HepG2 (cell line): Measurements from ENCODE around the gene EHBP1. TPM values are rescaled to one million over a fixed set of nuclear protein-coding genes. Genes with fewer than 3 reads are reported as not detected.

ENCODE experiments used
- ATAC-seq: fragments of 200-7000 bp; cut with Tn5 transposase; 3 replicates; pipeline ENCODE4 v1.9.1; 2020; ENCODE audit warnings: mild to moderate bottlenecking, moderate library complexity
- BruUV-seq: library from RNA; stranded (reverse); fragments of 400-500 nt; replicated peaks from 2 replicates; lab custom pipeline; 2021; lab: Mats Ljungman, UMichigan
- CTCF ChIA-PET: fragments of 300-600 bp; formaldehyde crosslinking; extraction: SDS; loops from one replicate; lab custom pipeline; 2021; ENCODE audit warnings: low total read pairs, inconsistent platforms, low intra/inter-chr PET ratio; lab: Yijun Ruan, JAX
- POLR2A ChIA-PET: fragments of 350-600 bp; sonication (Branson Sonifier 250); formaldehyde crosslinking; loops from one replicate; lab custom pipeline; 2020; ENCODE audit warnings: antibody characterized with exemption, inconsistent platforms; lab: Yijun Ruan, JAX
- DNase-seq: peaks from one replicate; pipeline ENCODE4 v3.0.0-alpha.2; 2015; ENCODE audit warnings: low spot score
- FAIRE-seq: peaks from 3 replicates; lab custom pipeline; 2011; peaks lifted over from hg19 to GRCh38; lab: Jason Lieb, UNC
- H2AFZ ChIP-seq: one replicate; pipeline ENCODE4 v1.6.1; 2011; ENCODE audit warnings: low read length, inconsistent platforms
- H3K27ac ChIP-seq: fragments of 300-600 bp; 3 replicates; pipeline ENCODE4 v1.8.0; 2011; ENCODE audit warnings: mixed run types, mild to moderate bottlenecking, mixed read lengths, low read length, inconsistent platforms; ENCODE audit not compliant: insufficient read depth; ENCODE audit errors: extremely low read length
- H3K27me3 ChIP-seq, 2 experiments: fragments of 200-600 bp in 1 of 2; 2 replicates in 1 of 2; 3 replicates in 1 of 2; pipeline versions ENCODE4 v1.6.0 to v1.8.0; 2011; ENCODE audit warnings: low read length in 2 of 2, mild to moderate bottlenecking in 2 of 2, moderate library complexity in 2 of 2, inconsistent platforms in 1 of 2; ENCODE audit not compliant: insufficient read depth in 2 of 2, control insufficient read depth in 1 of 2
- H3K36me3 ChIP-seq, 2 experiments: fragments of 200-600 bp in 1 of 2; replicated peaks in 1 of 2; 2 replicates in 1 of 2; 3 replicates in 1 of 2; pipeline versions ENCODE4 v1.5.1 to v1.8.0; 2011; ENCODE audit warnings: low read length in 2 of 2, inconsistent platforms in 1 of 2; ENCODE audit not compliant: insufficient read depth in 2 of 2, control insufficient read depth in 1 of 2
- H3K4me1 ChIP-seq: 2 replicates; pipeline ENCODE4 v1.5.1; 2012; ENCODE audit warnings: low read length, inconsistent platforms; ENCODE audit not compliant: insufficient read depth
- H3K4me2 ChIP-seq: 2 replicates; pipeline ENCODE4 v1.6.0; 2011; ENCODE audit warnings: low read depth, low read length, inconsistent platforms
- H3K4me3 ChIP-seq, 3 experiments: fragments of 200-600 bp in 1 of 3; sonication (generic), shearing (Covaris generic) in 1 of 3; replicated peaks in 1 of 3; 2 replicates each; pipeline ENCODE4 v1.5.1; 2011 to 2016; ENCODE audit warnings: low read length in 3 of 3, inconsistent platforms in 2 of 3, low read depth in 2 of 3, mild to moderate bottlenecking in 2 of 3, control low read depth in 1 of 3, mixed read lengths in 1 of 3; ENCODE audit not compliant: insufficient read depth in 1 of 3
- H3K79me2 ChIP-seq: one replicate; pipeline ENCODE4 v1.6.1; 2011; ENCODE audit warnings: low read length, inconsistent platforms; ENCODE audit not compliant: insufficient read depth
- H3K9ac ChIP-seq: 2 replicates; pipeline ENCODE4 v1.6.0; 2011; ENCODE audit warnings: mild to moderate bottlenecking, low read depth, low read length, inconsistent platforms; ENCODE audit not compliant: insufficient read depth
- H3K9me3 ChIP-seq: 2 replicates; pipeline ENCODE4 v1.5.1; 2012; ENCODE audit warnings: mild to moderate bottlenecking, low read length
- H4K20me1 ChIP-seq: 2 replicates; pipeline ENCODE4 v1.6.0; 2011; ENCODE audit warnings: inconsistent platforms, mild to moderate bottlenecking, low read length, moderate library complexity; ENCODE audit not compliant: insufficient read depth
- CCDC6 ChIP-seq: sonication (generic); formaldehyde crosslinking; IDR thresholded peaks from 2 replicates; pipeline ENCODE4 v1.8.1; 2022; ENCODE audit warnings: mild to moderate bottlenecking, missing genetic modification reagents, moderate library complexity
- MED1 ChIP-seq: sonication (generic); formaldehyde crosslinking; IDR thresholded peaks from 2 replicates; pipeline ENCODE4 v1.4.0; 2020; ENCODE audit warnings: missing genetic modification reagents
- ZNF572 ChIP-seq: sonication (generic); formaldehyde crosslinking; IDR thresholded peaks from 2 replicates; pipeline ENCODE4 v1.5.1; 2020; ENCODE audit warnings: mild to moderate bottlenecking, missing genetic modification reagents
- ZSCAN22 ChIP-seq: sonication (generic); formaldehyde crosslinking; IDR thresholded peaks from 2 replicates; pipeline ENCODE4 v1.4.0; 2020; ENCODE audit warnings: mild to moderate bottlenecking, missing genetic modification reagents
- WGBS: methylation state at CpG from one replicate; pipeline ENCODE4 v1.1.6; 2017; ENCODE audit warnings: low lambda C conversion rate; 5-methylcytosine and 5-hydroxymethylcytosine counted together
- in situ Hi-C: cut with HindIII; loops from 2 replicates; pipeline ENCODE4 v1.10.0; 2017; ENCODE audit warnings: low pct_unique_long_range_greater_than_20kb; ENCODE audit not compliant: extremely low pct_ligation_motif_present
- intact Hi-C: fragments of 100-400 bp; cut with micrococcal nuclease; formaldehyde crosslinking; loops from one replicate; pipeline ENCODE4 v1.10.0; 2022; ENCODE audit not compliant: unreplicated experiment
- polyA plus RNA-seq, 8 experiments: library from polyadenylated mRNA; depleted of rRNA in 3 of 8; stranded (reverse) in 7 of 8; unstranded in 1 of 8; fragments of >200 nt; fragmentation: Illumina TruSeq in 4 of 8; extraction: Trizol in 4 of 8; gene quantifications; 2 replicates each; pipeline versions ENCODE4 v1.2.1 to v1.2.3, GENCODE V29; 2011 to 2016; ENCODE audit warnings: low read depth in 4 of 8, missing spikeins in 1 of 8, mixed read lengths in 1 of 8; ENCODE audit not compliant: insufficient read depth in 1 of 8
- total RNA-seq, 5 experiments: library from RNA; depleted of rRNA; stranded (reverse); fragments of >200 nt; fragmentation: Illumina TruSeq; extraction: Trizol; gene quantifications; 2 replicates each; pipeline ENCODE4 v1.2.3, GENCODE V29; 2016; ENCODE audit warnings: low read depth in 1 of 5
- TF ChIP-seq, protein P1 (sequence below): IDR thresholded peaks from 2 replicates; pipeline ENCODE4 v1.4.0; 2020; ENCODE audit warnings: mild to moderate bottlenecking, missing genetic modification reagents
- TF ChIP-seq, protein P2 (sequence below): sonication (generic); formaldehyde crosslinking; IDR thresholded peaks from 2 replicates; pipeline ENCODE4 v1.5.0; 2020; ENCODE audit warnings: missing genetic modification reagents, mild to moderate bottlenecking, borderline replicate concordance
- TF ChIP-seq, protein P3 (sequence below): IDR thresholded peaks from 2 replicates; pipeline ENCODE4 v1.6.1; 2018; ENCODE audit warnings: missing genetic modification reagents, mild to moderate bottlenecking, missing compliant biosample characterization
- TF ChIP-seq, protein P4 (sequence below), 2 experiments: sonication (generic) in 1 of 2; formaldehyde crosslinking in 1 of 2; IDR thresholded peaks; 2 replicates each; pipeline versions ENCODE4 v1.4.0 to v1.6.1; 2016 to 2020; ENCODE audit warnings: borderline replicate concordance in 1 of 2, low read depth in 1 of 2, mild to moderate bottlenecking in 1 of 2, missing genetic modification reagents in 1 of 2

Gene EHBP1
- total and polyA plus RNA-seq, 2 of the 13 experiments (the other 11 are each of a cell fraction or from before 2014, with no cell fraction given), result 93.5 to 146 TPM

DNA sequence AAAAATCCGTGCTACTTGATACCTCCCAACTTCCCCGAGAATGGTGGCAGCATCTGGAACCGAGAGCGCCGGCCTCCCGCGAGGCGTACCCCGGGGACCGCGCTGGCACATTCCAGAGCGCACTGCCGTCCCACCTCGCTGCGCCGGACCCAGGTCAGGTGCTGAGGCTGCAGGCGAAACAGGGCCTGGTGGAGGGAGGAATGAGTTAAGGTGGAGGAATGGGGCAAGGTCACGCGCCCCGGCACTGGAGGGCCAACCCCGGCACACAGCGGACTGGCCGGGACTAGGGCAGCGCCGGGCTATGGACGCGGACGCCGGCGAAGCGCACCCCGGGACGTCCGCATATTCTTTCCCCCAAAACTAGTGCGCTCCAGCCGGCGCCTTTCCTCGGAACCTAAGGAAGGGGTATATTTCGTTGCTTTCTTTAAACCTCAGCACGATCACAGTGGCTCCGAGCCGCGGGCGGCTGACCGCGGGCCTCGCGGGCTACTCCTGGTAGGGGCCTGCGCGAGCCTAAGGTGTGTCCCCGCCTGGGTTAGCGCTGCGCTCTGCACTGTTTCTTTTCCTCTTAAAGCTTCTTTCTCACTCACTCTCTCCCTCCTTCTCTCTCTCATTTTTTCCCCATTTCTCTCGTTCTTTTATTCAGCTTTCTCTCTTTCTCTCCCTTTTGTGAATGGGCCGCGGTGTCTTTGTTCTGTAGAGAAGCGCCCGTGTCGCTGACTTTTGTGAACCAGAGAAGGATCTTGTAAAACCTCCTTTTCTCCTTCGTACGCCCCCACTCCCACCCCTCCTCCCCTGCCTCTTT lies 343.1 kb downstream of the EHBP1 start (continued):
- TF ChIP-seq, protein P1, sequence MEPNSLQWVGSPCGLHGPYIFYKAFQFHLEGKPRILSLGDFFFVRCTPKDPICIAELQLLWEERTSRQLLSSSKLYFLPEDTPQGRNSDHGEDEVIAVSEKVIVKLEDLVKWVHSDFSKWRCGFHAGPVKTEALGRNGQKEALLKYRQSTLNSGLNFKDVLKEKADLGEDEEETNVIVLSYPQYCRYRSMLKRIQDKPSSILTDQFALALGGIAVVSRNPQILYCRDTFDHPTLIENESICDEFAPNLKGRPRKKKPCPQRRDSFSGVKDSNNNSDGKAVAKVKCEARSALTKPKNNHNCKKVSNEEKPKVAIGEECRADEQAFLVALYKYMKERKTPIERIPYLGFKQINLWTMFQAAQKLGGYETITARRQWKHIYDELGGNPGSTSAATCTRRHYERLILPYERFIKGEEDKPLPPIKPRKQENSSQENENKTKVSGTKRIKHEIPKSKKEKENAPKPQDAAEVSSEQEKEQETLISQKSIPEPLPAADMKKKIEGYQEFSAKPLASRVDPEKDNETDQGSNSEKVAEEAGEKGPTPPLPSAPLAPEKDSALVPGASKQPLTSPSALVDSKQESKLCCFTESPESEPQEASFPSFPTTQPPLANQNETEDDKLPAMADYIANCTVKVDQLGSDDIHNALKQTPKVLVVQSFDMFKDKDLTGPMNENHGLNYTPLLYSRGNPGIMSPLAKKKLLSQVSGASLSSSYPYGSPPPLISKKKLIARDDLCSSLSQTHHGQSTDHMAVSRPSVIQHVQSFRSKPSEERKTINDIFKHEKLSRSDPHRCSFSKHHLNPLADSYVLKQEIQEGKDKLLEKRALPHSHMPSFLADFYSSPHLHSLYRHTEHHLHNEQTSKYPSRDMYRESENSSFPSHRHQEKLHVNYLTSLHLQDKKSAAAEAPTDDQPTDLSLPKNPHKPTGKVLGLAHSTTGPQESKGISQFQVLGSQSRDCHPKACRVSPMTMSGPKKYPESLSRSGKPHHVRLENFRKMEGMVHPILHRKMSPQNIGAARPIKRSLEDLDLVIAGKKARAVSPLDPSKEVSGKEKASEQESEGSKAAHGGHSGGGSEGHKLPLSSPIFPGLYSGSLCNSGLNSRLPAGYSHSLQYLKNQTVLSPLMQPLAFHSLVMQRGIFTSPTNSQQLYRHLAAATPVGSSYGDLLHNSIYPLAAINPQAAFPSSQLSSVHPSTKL (CRISPR knock-in tag), result peak; percentile 18; the same call in 1 of the 2 replicates

DNA sequence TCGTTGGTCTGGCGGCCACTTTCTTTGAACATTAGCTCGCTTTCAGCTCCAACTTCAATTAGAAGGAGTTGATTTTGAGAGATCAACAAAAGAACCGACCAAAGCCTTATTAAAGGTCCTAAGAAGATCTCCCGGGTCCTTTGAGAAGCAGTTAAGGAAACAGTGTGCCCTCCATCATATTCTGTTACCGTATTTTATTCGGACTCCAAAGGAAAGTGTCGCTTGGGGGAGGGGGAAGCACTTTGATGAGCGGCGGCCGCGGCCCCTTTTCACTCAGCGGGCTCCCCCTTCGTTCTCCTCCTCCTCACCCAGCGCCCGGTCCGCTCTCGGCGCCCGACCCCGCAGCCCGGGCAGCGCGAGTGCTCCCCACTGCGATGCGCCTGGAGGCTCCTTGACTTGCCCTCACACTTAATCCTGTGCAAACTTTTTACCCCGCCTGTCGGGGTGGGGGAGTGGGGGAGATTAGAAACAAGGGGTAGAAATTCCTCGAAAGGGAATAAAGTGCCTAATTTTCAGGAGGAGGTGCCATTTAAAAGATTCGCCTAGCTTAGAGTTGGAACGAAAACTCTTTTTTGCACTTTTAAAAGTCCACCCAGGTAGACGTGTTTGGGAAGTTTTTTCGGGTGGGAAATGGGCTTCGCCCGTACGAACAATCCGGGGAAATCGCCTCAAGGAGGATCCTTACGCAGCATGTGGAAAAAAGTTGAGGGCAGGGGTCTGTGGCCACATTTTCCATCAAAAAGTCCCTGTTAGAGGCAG lies 343.9 kb downstream of the EHBP1 start:
- peaks cover 30% of the 10 kb centered on the region for H3K4me1 ChIP-seq
- POLR2A ChIA-PET, result no interaction called here
- peak overlapping the region; percentile 98 for H3K4me2 ChIP-seq
- peaks cover 8% of the 10 kb centered on the region for H3K79me2 ChIP-seq
- CTCF ChIA-PET, result no interaction called here
- H3K27ac ChIP-seq, result peak overlapping the region; percentile 90
- no peaks in the 10 kb centered on the region; a peak in 1 of 5 replicates for H3K27me3 ChIP-seq
- no peaks in the 10 kb centered on the region for H4K20me1 ChIP-seq
- intact Hi-C loops (loop anchor here (1.0 kb wide), 1 partner anchor 140 kb away; no protein-coding TSS in a partner anchor), in situ Hi-C loops (no loop called here)
- ATAC-seq (peak; percentile 16), DNase-seq (no peak), FAIRE-seq (no peak)
- H3K9me3 ChIP-seq, result no peaks in the 10 kb centered on the region
- H2AFZ ChIP-seq, result no peak overlapping the region
- H3K4me3 ChIP-seq, result peak overlapping the region; percentile 79 to 98 (median 80)
- H3K36me3 ChIP-seq, result peaks cover 17 to 45% of the 10 kb centered on the region in 2 experiments
- BruUV-seq, result no TSS peak
- peak overlapping the region; percentile 79 for H3K9ac ChIP-seq
- WGBS, result 11% methylated on average over 39 of the region's 39 CpGs
- TF ChIP-seq, protein P2, sequence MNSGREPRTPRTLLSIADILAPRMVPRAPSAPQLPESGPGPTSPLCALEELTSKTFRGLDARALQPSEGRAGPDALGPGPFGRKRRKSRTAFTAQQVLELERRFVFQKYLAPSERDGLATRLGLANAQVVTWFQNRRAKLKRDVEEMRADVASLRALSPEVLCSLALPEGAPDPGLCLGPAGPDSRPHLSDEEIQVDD (CRISPR knock-in tag), result no peak
- TF ChIP-seq ZNF572 (CRISPR knock-in tag) (peak; percentile 62; the same call in 1 of the 2 replicates), ZSCAN22 (0 out of 2 replicates have a peak, but pooled peaks have one; percentile 26), MED1 (0 out of 2 replicates have a peak, but pooled peaks have one; percentile 14), CCDC6 (0 out of 2 replicates have a peak, but pooled peaks have one; percentile 23)
- TF ChIP-seq, protein P3, sequence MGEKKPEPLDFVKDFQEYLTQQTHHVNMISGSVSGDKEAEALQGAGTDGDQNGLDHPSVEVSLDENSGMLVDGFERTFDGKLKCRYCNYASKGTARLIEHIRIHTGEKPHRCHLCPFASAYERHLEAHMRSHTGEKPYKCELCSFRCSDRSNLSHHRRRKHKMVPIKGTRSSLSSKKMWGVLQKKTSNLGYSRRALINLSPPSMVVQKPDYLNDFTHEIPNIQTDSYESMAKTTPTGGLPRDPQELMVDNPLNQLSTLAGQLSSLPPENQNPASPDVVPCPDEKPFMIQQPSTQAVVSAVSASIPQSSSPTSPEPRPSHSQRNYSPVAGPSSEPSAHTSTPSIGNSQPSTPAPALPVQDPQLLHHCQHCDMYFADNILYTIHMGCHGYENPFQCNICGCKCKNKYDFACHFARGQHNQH (CRISPR knock-in tag), result 0 out of 2 replicates have a peak, but pooled peaks have one; percentile 5
- TF ChIP-seq, protein P4, sequence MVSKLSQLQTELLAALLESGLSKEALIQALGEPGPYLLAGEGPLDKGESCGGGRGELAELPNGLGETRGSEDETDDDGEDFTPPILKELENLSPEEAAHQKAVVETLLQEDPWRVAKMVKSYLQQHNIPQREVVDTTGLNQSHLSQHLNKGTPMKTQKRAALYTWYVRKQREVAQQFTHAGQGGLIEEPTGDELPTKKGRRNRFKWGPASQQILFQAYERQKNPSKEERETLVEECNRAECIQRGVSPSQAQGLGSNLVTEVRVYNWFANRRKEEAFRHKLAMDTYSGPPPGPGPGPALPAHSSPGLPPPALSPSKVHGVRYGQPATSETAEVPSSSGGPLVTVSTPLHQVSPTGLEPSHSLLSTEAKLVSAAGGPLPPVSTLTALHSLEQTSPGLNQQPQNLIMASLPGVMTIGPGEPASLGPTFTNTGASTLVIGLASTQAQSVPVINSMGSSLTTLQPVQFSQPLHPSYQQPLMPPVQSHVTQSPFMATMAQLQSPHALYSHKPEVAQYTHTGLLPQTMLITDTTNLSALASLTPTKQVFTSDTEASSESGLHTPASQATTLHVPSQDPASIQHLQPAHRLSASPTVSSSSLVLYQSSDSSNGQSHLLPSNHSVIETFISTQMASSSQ (IDR thresholded peaks at IDR 0.05; ENCODE audit: low read depth), result no peak
- TF ChIP-seq, protein P4 (CRISPR knock-in tag; IDR thresholded peaks at IDR 0.05; ENCODE audit: borderline replicate concordance), result no peak
